Natural killer cell (primary cell): ENCODE data around the gene ACTL6A. TPM values are rescaled to one million over a fixed set of nuclear protein-coding genes. Genes with fewer than 3 reads are reported as not detected.

ENCODE experiments used
- ATAC-seq, 3 donors: fragments of 150-1000 bp in 2 of 3; fragments of 200-7000 bp in 1 of 3; cut with Tn5 transposase; 1 replicate in 1 of 3; 2 replicates in 2 of 3; pipeline ENCODE4 v1.10.0; 2021; ENCODE audit warnings: mild to moderate bottlenecking in 2 of 3, moderate library complexity in 2 of 3
- DNase-seq, 2 donors: peaks; one replicate each; pipeline versions ENCODE4 v3.0.0 to v3.0.0-alpha.2; 2013 to 2021; ENCODE audit warnings: mixed read lengths in 1 of 2
- H3K27ac ChIP-seq: one replicate; pipeline ENCODE4 v1.5.1; 2013; ENCODE audit warnings: mild to moderate bottlenecking, low read length
- H3K27me3 ChIP-seq: one replicate; pipeline ENCODE4 v1.6.1; 2013; ENCODE audit warnings: low read length; ENCODE audit not compliant: control insufficient read depth, insufficient read depth
- H3K36me3 ChIP-seq: one replicate; pipeline ENCODE4 v1.6.1; 2013; ENCODE audit warnings: low read length; ENCODE audit not compliant: control insufficient read depth, insufficient read depth
- H3K4me1 ChIP-seq: one replicate; pipeline ENCODE4 v1.6.1; 2013; ENCODE audit warnings: low read length; ENCODE audit not compliant: control insufficient read depth, insufficient read depth
- H3K4me3 ChIP-seq: one replicate; pipeline ENCODE4 v1.5.1; 2013; ENCODE audit warnings: low read length
- H3K9me3 ChIP-seq: one replicate; pipeline ENCODE4 v1.6.1; 2013; ENCODE audit warnings: low read length; ENCODE audit not compliant: control insufficient read depth, insufficient read depth
- H3K27ac Mint-ChIP-seq, 2 donors: one replicate each; pipeline ENCODE4 v1.8.0; 2022; ENCODE audit warnings: mild to moderate bottlenecking in 2 of 2, mixed read lengths in 2 of 2, moderate library complexity in 1 of 2
- H3K27me3 Mint-ChIP-seq, 2 donors: one replicate each; pipeline ENCODE4 v1.8.0; 2022; ENCODE audit warnings: low read depth in 2 of 2, mixed read lengths in 2 of 2
- H3K36me3 Mint-ChIP-seq: one replicate; pipeline ENCODE4 v1.8.0; 2022; ENCODE audit warnings: mixed read lengths
- H3K4me1 Mint-ChIP-seq, 2 donors: one replicate each; pipeline ENCODE4 v1.8.0; 2022; ENCODE audit warnings: mixed read lengths in 2 of 2
- H3K4me3 Mint-ChIP-seq: one replicate; pipeline ENCODE4 v1.8.0; 2022; ENCODE audit warnings: mild to moderate bottlenecking, moderate library complexity, mixed read lengths
- H3K9me3 Mint-ChIP-seq, 2 donors: one replicate each; pipeline ENCODE4 v1.8.0; 2022; ENCODE audit warnings: mixed read lengths in 2 of 2
- CTCF ChIP-seq: fragments of 200-600 bp; IDR thresholded peaks from one replicate; pipeline ENCODE4 v1.8.0; 2022; ENCODE audit warnings: antibody characterized with exemption
- WGBS: methylation state at CpG from one replicate; pipeline ENCODE4 v1.1.7; 2013; ENCODE audit warnings: missing lambda C conversion rate; ENCODE audit not compliant: insufficient coverage; 5-methylcytosine and 5-hydroxymethylcytosine counted together
- intact Hi-C: fragments of 100-400 bp; cut with micrococcal nuclease; formaldehyde crosslinking; loops from one replicate; pipeline ENCODE4 v1.14.2; 2022
- total RNA-seq, 4 donors: library from RNA; stranded (reverse); fragments of 120-200 nt in 1 of 4; gene quantifications; one replicate each; pipeline versions ENCODE4 v1.2.3 to v1.2.4, GENCODE V29; 2013 to 2022

Gene ACTL6A
- total RNA-seq, 3 donors from 2014 or later (not counting 1 experiment from before 2014, with no cell fraction given), result 23.1 to 29.9 (median 24.1) TPM

DNA sequence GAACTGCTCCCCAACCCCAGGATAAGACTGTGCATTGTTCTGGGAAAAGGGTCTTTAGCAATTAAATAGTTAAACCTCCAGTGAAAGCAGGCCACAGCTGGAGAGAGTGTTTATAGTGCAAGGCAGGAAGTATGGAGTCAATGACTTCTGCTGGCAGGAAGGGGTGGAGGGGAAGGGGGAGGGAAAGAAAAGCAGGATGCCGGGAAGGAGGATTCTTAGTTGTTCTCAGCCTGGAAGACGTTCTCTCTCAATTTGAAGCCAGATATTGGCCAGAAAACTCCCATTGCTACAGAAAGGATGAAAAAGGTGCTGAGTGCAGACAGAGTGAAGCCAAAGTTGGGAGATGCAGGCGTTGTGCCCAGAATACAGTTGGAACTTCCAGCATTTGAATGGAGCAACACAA is 35.7 kb upstream of the ACTL6A start:
- H3K27me3 ChIP-seq, result no peaks in the 10 kb centered on the region
- no peak overlapping the region for H3K4me3 ChIP-seq
- DNase-seq, result no peak
- H3K4me1 ChIP-seq, result no peaks in the 10 kb centered on the region
- H3K36me3 ChIP-seq, result no peaks in the 10 kb centered on the region
- H3K9me3 Mint-ChIP-seq, result no peaks in the 10 kb centered on the region
- H3K4me3 Mint-ChIP-seq, result no peak overlapping the region
- no peak for ATAC-seq
- 39% methylated on average over 3 of the region's 3 CpGs for WGBS
- no peak overlapping the region for H3K27ac ChIP-seq
- no peak overlapping the region for H3K27ac Mint-ChIP-seq
- peaks cover 2 to 10% of the 10 kb centered on the region in 2 donors for H3K27me3 Mint-ChIP-seq
- TF ChIP-seq CTCF, result no peak
- H3K36me3 Mint-ChIP-seq, result no peaks in the 10 kb centered on the region
- H3K4me1 Mint-ChIP-seq, result no peaks in the 10 kb centered on the region
- no peaks in the 10 kb centered on the region for H3K9me3 ChIP-seq
- intact Hi-C loops, result no loop called here

DNA sequence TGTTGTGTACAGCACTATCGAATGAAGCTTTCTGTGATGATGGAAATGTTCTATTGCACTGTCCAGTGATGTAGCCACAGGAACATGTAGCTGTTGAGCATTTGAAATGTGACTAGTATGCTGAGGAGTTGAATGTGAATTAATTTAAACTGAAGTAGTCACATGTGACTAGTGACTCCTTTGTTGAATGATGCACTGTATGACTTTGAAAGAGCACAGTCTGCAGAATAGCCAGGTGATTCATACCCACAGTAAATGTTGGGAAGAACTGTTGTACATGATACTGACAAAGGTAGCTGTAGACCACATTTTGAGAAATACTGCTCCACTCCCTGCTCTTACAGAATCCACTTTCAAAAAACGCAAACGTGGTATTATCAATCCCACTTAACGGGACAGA is 34.0 kb upstream of the ACTL6A start:
- Mint-ChIP-seq H3K4me1 (no peaks in the 10 kb centered on the region), H3K27me3 (peaks cover 10 to 20% of the 10 kb centered on the region in 2 donors), H3K4me3 (no peak overlapping the region), H3K36me3 (no peaks in the 10 kb centered on the region), H3K9me3 (no peaks in the 10 kb centered on the region), H3K27ac (no peak overlapping the region)
- no peaks in the 10 kb centered on the region for H3K27me3 ChIP-seq
- no peak for TF ChIP-seq CTCF
- intact Hi-C loops, result no loop called here
- no peaks in the 10 kb centered on the region for H3K9me3 ChIP-seq
- no peaks in the 10 kb centered on the region for H3K36me3 ChIP-seq
- ATAC-seq (no peak), DNase-seq (no peak)
- no peaks in the 10 kb centered on the region for H3K4me1 ChIP-seq
- no peak overlapping the region for H3K4me3 ChIP-seq
- no peak overlapping the region for H3K27ac ChIP-seq
- 87% methylated on average over 4 of the region's 4 CpGs for WGBS

- 58% methylated on average over 2 of the region's 2 CpGs for WGBS
- TF ChIP-seq CTCF, result no peak
- H3K36me3 Mint-ChIP-seq, result no peaks in the 10 kb centered on the region
- no peaks in the 10 kb centered on the region for H3K9me3 Mint-ChIP-seq
- H3K4me3 ChIP-seq, result no peak overlapping the region
- intact Hi-C loops, result no loop called here
- H3K4me1 Mint-ChIP-seq, result no peaks in the 10 kb centered on the region
- ATAC-seq, result no peak
- no peaks in the 10 kb centered on the region for H3K27me3 ChIP-seq
- H3K9me3 ChIP-seq, result no peaks in the 10 kb centered on the region
- H3K4me3 Mint-ChIP-seq, result no peak overlapping the region
- H3K27ac Mint-ChIP-seq, result no peak overlapping the region
- no peak for DNase-seq
- no peaks in the 10 kb centered on the region for H3K36me3 ChIP-seq
- H3K27ac ChIP-seq, result no peak overlapping the region
- H3K27me3 Mint-ChIP-seq, result peaks cover 6 to 31% of the 10 kb centered on the region in 2 donors
- no peaks in the 10 kb centered on the region for H3K4me1 ChIP-seq
Observed at GRCh38 chr3:179531576-179531975, 31.1 kb upstream of the ACTL6A start.

GRCh38 chr3:179533274-179533673 is 29.5 kb upstream of the ACTL6A start:
- WGBS, result 98% methylated on average over 4 of the region's 4 CpGs
- no peaks in the 10 kb centered on the region for H3K27me3 ChIP-seq
- H3K36me3 ChIP-seq, result no peaks in the 10 kb centered on the region
- no peaks in the 10 kb centered on the region for H3K9me3 ChIP-seq
- no peak overlapping the region for H3K4me3 ChIP-seq
- no peaks in the 10 kb centered on the region for H3K4me1 Mint-ChIP-seq
- ATAC-seq (no peak), DNase-seq (no peak)
- H3K27ac Mint-ChIP-seq, result no peak overlapping the region
- TF ChIP-seq CTCF, result no peak
- H3K4me1 ChIP-seq, result no peaks in the 10 kb centered on the region
- no peak overlapping the region for H3K27ac ChIP-seq
- H3K4me3 Mint-ChIP-seq, result no peak overlapping the region
- intact Hi-C loops, result no loop called here
- no peaks in the 10 kb centered on the region for H3K36me3 Mint-ChIP-seq
- peaks cover 7 to 31% of the 10 kb centered on the region in 2 donors for H3K27me3 Mint-ChIP-seq
- no peaks in the 10 kb centered on the region for H3K9me3 Mint-ChIP-seq
